Activated naive CD4-positive, alpha-beta T cell treated with anti-CD3 and anti-CD28 coated beads, Interleukin-2, amount 50 U/mL, for 24 hours (primary cell): ENCODE results near the gene LMF1.
A peak's percentile ranks its signal among the peaks of the same experiment; 100 is the strongest.

Source experiments
- H3K27ac Mint-ChIP-seq: one replicate; pipeline ENCODE4 v1.8.0; 2021; ENCODE audit warnings: mild to moderate bottlenecking, mixed read lengths
- H3K27me3 Mint-ChIP-seq: one replicate; pipeline ENCODE4 v1.8.0; 2021; ENCODE audit warnings: mixed read lengths
- H3K36me3 Mint-ChIP-seq: one replicate; pipeline ENCODE4 v1.8.0; 2021; ENCODE audit warnings: mixed read lengths
- H3K4me1 Mint-ChIP-seq: one replicate; pipeline ENCODE4 v1.8.0; 2021; ENCODE audit warnings: mixed read lengths
- H3K4me3 Mint-ChIP-seq: one replicate; pipeline ENCODE4 v1.8.0; 2021; ENCODE audit warnings: mild to moderate bottlenecking, mixed read lengths
- H3K9me3 Mint-ChIP-seq: one replicate; pipeline ENCODE4 v1.8.0; 2021; ENCODE audit warnings: mixed read lengths

LMF1 gene

GRCh38 chr16:993731-994130, 22.9 kb upstream of the LMF1 start:
- no peaks in the 10 kb centered on the region for H3K9me3 Mint-ChIP-seq
- no peaks in the 10 kb centered on the region for H3K27me3 Mint-ChIP-seq
- H3K4me3 Mint-ChIP-seq, result no peak overlapping the region
- H3K36me3 Mint-ChIP-seq, result no peaks in the 10 kb centered on the region
- H3K4me1 Mint-ChIP-seq, result peaks cover 42% of the 10 kb centered on the region
- no peak overlapping the region for H3K27ac Mint-ChIP-seq

- no peaks in the 10 kb centered on the region for H3K27me3 Mint-ChIP-seq
- no peaks in the 10 kb centered on the region for H3K9me3 Mint-ChIP-seq
- H3K4me3 Mint-ChIP-seq, result no peak overlapping the region
- no peak overlapping the region for H3K27ac Mint-ChIP-seq
- no peaks in the 10 kb centered on the region for H3K36me3 Mint-ChIP-seq
- peaks cover 24% of the 10 kb centered on the region for H3K4me1 Mint-ChIP-seq
These were observed 21.0 kb upstream of the LMF1 start for GRCh38 chr16:991773-992172.

- H3K4me1 Mint-ChIP-seq, result peaks cover 20% of the 10 kb centered on the region
- H3K27me3 Mint-ChIP-seq, result no peaks in the 10 kb centered on the region
- no peak overlapping the region for H3K4me3 Mint-ChIP-seq
- H3K27ac Mint-ChIP-seq, result no peak overlapping the region
- no peaks in the 10 kb centered on the region for H3K36me3 Mint-ChIP-seq
- no peaks in the 10 kb centered on the region for H3K9me3 Mint-ChIP-seq
These were observed 20.6 kb upstream of the LMF1 start for GRCh38 chr16:991345-991744.

GRCh38 chr16:990516-991291, 19.9 kb upstream of the LMF1 start:
- no peaks in the 10 kb centered on the region for H3K9me3 Mint-ChIP-seq
- H3K27me3 Mint-ChIP-seq, result no peaks in the 10 kb centered on the region
- H3K36me3 Mint-ChIP-seq, result no peaks in the 10 kb centered on the region
- H3K4me1 Mint-ChIP-seq, result peaks cover 20% of the 10 kb centered on the region
- no peak overlapping the region for H3K27ac Mint-ChIP-seq
- H3K4me3 Mint-ChIP-seq, result no peak overlapping the region

GRCh38 chr16:989354-989814, 18.6 kb upstream of the LMF1 start:
- Mint-ChIP-seq H3K36me3 (no peaks in the 10 kb centered on the region), H3K4me1 (peaks cover 6% of the 10 kb centered on the region), H3K9me3 (no peaks in the 10 kb centered on the region), H3K4me3 (no peak overlapping the region), H3K27ac (no peak overlapping the region), H3K27me3 (no peaks in the 10 kb centered on the region)

GRCh38 chr16:988471-989353, 17.9 kb upstream of the LMF1 start:
- no peaks in the 10 kb centered on the region for H3K36me3 Mint-ChIP-seq
- H3K4me1 Mint-ChIP-seq, result peaks cover 6% of the 10 kb centered on the region
- no peak overlapping the region for H3K4me3 Mint-ChIP-seq
- no peaks in the 10 kb centered on the region for H3K27me3 Mint-ChIP-seq
- H3K27ac Mint-ChIP-seq, result peak overlapping the region; percentile 17
- H3K9me3 Mint-ChIP-seq, result no peaks in the 10 kb centered on the region

GRCh38 chr16:987906-988305, 17.1 kb upstream of the LMF1 start:
- Mint-ChIP-seq H3K4me1 (peaks cover 6% of the 10 kb centered on the region), H3K27ac (no peak overlapping the region), H3K36me3 (no peaks in the 10 kb centered on the region), H3K4me3 (no peak overlapping the region), H3K27me3 (no peaks in the 10 kb centered on the region), H3K9me3 (no peaks in the 10 kb centered on the region)

- H3K36me3 Mint-ChIP-seq, result no peaks in the 10 kb centered on the region
- peaks cover 6% of the 10 kb centered on the region for H3K4me1 Mint-ChIP-seq
- H3K4me3 Mint-ChIP-seq, result no peak overlapping the region
- no peaks in the 10 kb centered on the region for H3K9me3 Mint-ChIP-seq
- no peaks in the 10 kb centered on the region for H3K27me3 Mint-ChIP-seq
- peak overlapping the region; percentile 23 for H3K27ac Mint-ChIP-seq
These were observed 16.3 kb upstream of the LMF1 start for GRCh38 chr16:986925-987582.

- Mint-ChIP-seq H3K27ac (no peak overlapping the region), H3K27me3 (no peaks in the 10 kb centered on the region), H3K9me3 (no peaks in the 10 kb centered on the region), H3K36me3 (no peaks in the 10 kb centered on the region), H3K4me3 (no peak overlapping the region), H3K4me1 (peaks cover 6% of the 10 kb centered on the region)
These were observed 15.6 kb upstream of the LMF1 start for GRCh38 chr16:986411-986810.

GRCh38 chr16:985646-986400, 15.0 kb upstream of the LMF1 start:
- H3K4me3 Mint-ChIP-seq, result no peak overlapping the region
- H3K4me1 Mint-ChIP-seq, result peaks cover 6% of the 10 kb centered on the region
- no peaks in the 10 kb centered on the region for H3K36me3 Mint-ChIP-seq
- H3K9me3 Mint-ChIP-seq, result no peaks in the 10 kb centered on the region
- H3K27me3 Mint-ChIP-seq, result no peaks in the 10 kb centered on the region
- no peak overlapping the region for H3K27ac Mint-ChIP-seq

- Mint-ChIP-seq H3K27ac (no peak overlapping the region), H3K4me1 (peaks cover 6% of the 10 kb centered on the region), H3K27me3 (no peaks in the 10 kb centered on the region), H3K36me3 (no peaks in the 10 kb centered on the region), H3K4me3 (no peak overlapping the region), H3K9me3 (no peaks in the 10 kb centered on the region)
These were observed 14.2 kb upstream of the LMF1 start for GRCh38 chr16:984736-985636.

GRCh38 chr16:984121-984694, 13.4 kb upstream of the LMF1 start:
- H3K4me3 Mint-ChIP-seq, result no peak overlapping the region
- H3K4me1 Mint-ChIP-seq, result peaks cover 6% of the 10 kb centered on the region
- H3K27me3 Mint-ChIP-seq, result no peaks in the 10 kb centered on the region
- no peak overlapping the region for H3K27ac Mint-ChIP-seq
- no peaks in the 10 kb centered on the region for H3K36me3 Mint-ChIP-seq
- H3K9me3 Mint-ChIP-seq, result no peaks in the 10 kb centered on the region

- H3K27me3 Mint-ChIP-seq, result no peaks in the 10 kb centered on the region
- H3K27ac Mint-ChIP-seq, result no peak overlapping the region
- peak overlapping the region; percentile 64 for H3K4me3 Mint-ChIP-seq
- peaks cover 6% of the 10 kb centered on the region for H3K4me1 Mint-ChIP-seq
- no peaks in the 10 kb centered on the region for H3K36me3 Mint-ChIP-seq
- no peaks in the 10 kb centered on the region for H3K9me3 Mint-ChIP-seq
These were observed 12.6 kb upstream of the LMF1 start for GRCh38 chr16:983044-984030.
